ENCODE data around the gene NOX3.

The NOX3 gene

DNA sequence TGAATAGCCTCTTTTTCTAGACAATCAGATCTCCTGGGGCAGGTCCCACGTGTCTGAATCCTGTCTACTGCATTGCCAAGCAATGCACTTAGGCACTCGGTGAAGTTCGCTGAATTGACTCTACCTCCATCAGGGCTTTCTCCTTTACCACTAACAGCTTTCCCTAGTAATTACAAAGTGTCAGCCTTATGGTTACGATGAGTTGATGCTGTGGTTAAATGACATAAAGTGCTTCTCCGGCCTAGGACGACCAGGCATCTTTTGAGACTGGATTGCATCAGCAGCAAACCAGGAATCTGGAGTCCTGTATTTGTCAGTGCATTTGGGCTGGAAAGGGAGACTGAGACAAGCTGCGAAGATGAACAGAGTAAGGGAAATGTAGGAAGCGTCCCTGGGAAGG, 21.5 kb downstream of the NOX3 start:
- H3K36me3 Mint-ChIP-seq (ENCODE audit: low read depth): no peaks in the 10 kb centered on the region
- peaks cover 2% of the 10 kb centered on the region for H3K4me1 Mint-ChIP-seq (ENCODE audit: low read depth)
- no peak overlapping the region for H3K27ac Mint-ChIP-seq
- H3K27me3 Mint-ChIP-seq (ENCODE audit: low read depth): no peaks in the 10 kb centered on the region
- H3K4me3 Mint-ChIP-seq: no peak overlapping the region
- H3K9me3 Mint-ChIP-seq: peaks cover 5% of the 10 kb centered on the region

- peaks cover 2% of the 10 kb centered on the region for H3K4me1 Mint-ChIP-seq (ENCODE audit: low read depth)
- no peaks in the 10 kb centered on the region for H3K36me3 Mint-ChIP-seq (ENCODE audit: low read depth)
- H3K27ac Mint-ChIP-seq: no peak overlapping the region
- no peak overlapping the region for H3K4me3 Mint-ChIP-seq
- H3K9me3 Mint-ChIP-seq: peaks cover 5% of the 10 kb centered on the region
- no peaks in the 10 kb centered on the region for H3K27me3 Mint-ChIP-seq (ENCODE audit: low read depth)
These were observed 23.3 kb downstream of the NOX3 start for GRCh38 chr6:155432293-155432692.

DNA sequence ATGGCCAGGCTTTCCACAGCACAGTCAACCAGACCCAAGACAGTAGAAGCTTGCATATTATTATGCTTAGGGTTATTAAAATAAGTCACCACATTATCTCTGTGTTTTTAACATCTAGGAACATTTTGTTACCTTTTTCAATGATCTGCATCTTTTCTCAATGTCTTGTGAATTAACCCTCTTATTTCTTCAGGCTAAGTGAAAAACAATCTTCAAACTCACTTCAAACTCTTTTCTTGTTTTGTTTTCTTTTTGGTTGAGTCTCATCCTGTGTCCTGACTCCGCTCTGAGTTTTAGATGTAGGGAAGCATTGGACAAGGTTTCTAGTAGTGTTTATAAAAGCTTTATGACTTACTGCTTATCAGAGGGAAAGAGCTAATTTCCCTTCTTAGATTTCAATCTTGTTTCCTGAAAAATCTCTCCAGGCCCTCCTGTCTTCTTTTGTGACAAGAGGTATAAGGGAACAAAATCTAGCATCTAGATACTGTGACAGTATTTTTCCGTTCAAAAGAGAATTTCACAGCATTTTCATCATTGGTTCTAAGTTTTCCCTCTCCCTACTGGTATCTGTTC, 26.2 kb downstream of the NOX3 start:
- H3K4me1 Mint-ChIP-seq (ENCODE audit: low read depth): peaks cover 4% of the 10 kb centered on the region
- no peak overlapping the region for H3K27ac Mint-ChIP-seq

DNA sequence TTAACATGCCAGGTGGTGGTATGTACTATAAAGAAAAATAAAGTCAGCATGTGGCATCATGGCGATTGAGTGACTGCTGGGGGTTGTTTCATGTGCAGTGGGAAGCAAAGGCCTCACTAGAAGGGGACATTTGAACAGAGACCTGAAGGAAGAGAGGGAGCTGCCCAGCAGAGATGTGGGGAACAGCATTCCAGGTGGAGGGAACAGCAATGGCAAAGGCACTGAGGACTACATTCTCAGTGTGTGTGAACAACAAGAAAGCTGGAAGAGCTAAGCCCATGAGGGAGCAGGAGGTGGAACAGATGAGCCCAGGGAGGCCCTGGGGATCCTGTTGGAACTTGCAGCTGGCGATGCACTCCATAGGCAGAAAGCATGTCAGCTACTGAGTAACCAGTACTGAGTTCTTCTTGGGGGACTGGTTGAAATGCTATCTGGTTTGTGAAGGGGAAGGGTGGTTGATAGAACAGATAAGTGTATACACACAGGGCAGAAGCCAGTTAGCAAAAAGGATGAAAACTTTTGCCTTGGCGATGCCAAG, 29.2 kb downstream of the NOX3 start:
- no peaks in the 10 kb centered on the region for H3K27me3 Mint-ChIP-seq (ENCODE audit: low read depth)
- no peak overlapping the region for H3K4me3 Mint-ChIP-seq
- H3K9me3 Mint-ChIP-seq: no peaks in the 10 kb centered on the region
- no peak overlapping the region for H3K27ac Mint-ChIP-seq
- H3K36me3 Mint-ChIP-seq (ENCODE audit: low read depth): peaks cover 1% of the 10 kb centered on the region
- H3K4me1 Mint-ChIP-seq (ENCODE audit: low read depth): peaks cover 4% of the 10 kb centered on the region

More for the DNA sequence above, 26.2 kb downstream of the NOX3 start:
- Mint-ChIP-seq H3K9me3 (no peaks in the 10 kb centered on the region), H3K36me3 (ENCODE audit: low read depth) (peaks cover 1% of the 10 kb centered on the region), H3K4me3 (no peak overlapping the region), H3K27me3 (ENCODE audit: low read depth) (no peaks in the 10 kb centered on the region)

DNA sequence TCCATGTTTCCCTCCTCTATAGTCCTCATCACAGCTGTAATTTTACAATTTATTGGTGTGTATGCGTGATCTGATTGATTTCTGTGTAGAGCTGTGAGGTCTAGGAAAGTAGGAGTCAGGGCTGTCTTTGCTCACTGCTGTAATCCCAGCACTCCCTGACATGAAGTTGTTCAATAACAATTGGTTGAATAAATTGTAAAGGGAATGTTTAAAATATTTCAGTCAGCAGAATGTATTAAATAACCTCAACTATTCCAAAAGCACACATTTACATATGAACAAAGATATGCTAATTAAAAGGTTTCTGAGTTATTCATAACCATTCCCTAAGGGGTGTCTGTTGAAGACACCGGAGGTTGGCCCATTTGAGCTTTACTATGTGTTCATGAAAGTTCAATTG, 31.5 kb downstream of the NOX3 start:
- Mint-ChIP-seq H3K27ac (no peak overlapping the region), H3K36me3 (ENCODE audit: low read depth) (peaks cover 6% of the 10 kb centered on the region)

GRCh38 chr6:155422635-155423034, 33.0 kb downstream of the NOX3 start:
- Mint-ChIP-seq H3K4me1 (ENCODE audit: low read depth) (peaks cover 31% of the 10 kb centered on the region), H3K36me3 (ENCODE audit: low read depth) (peaks cover 8% of the 10 kb centered on the region), H3K9me3 (no peaks in the 10 kb centered on the region)

More for the DNA sequence above, 31.5 kb downstream of the NOX3 start:
- Mint-ChIP-seq H3K4me1 (ENCODE audit: low read depth) (peaks cover 16% of the 10 kb centered on the region), H3K4me3 (no peak overlapping the region), H3K9me3 (no peaks in the 10 kb centered on the region), H3K27me3 (ENCODE audit: low read depth) (no peaks in the 10 kb centered on the region)

GRCh38 chr6:155420492-155420891, 35.1 kb downstream of the NOX3 start:
- Mint-ChIP-seq H3K27me3 (ENCODE audit: low read depth) (no peaks in the 10 kb centered on the region), H3K9me3 (no peaks in the 10 kb centered on the region), H3K36me3 (ENCODE audit: low read depth) (peaks cover 6% of the 10 kb centered on the region), H3K4me3 (no peak overlapping the region), H3K27ac (peak overlapping the region; percentile 73), H3K4me1 (ENCODE audit: low read depth) (peaks cover 34% of the 10 kb centered on the region)

More at GRCh38 chr6:155422635-155423034, 33.0 kb downstream of the NOX3 start:
- no peak overlapping the region for H3K27ac Mint-ChIP-seq
- H3K27me3 Mint-ChIP-seq (ENCODE audit: low read depth): no peaks in the 10 kb centered on the region
- no peak overlapping the region for H3K4me3 Mint-ChIP-seq

DNA sequence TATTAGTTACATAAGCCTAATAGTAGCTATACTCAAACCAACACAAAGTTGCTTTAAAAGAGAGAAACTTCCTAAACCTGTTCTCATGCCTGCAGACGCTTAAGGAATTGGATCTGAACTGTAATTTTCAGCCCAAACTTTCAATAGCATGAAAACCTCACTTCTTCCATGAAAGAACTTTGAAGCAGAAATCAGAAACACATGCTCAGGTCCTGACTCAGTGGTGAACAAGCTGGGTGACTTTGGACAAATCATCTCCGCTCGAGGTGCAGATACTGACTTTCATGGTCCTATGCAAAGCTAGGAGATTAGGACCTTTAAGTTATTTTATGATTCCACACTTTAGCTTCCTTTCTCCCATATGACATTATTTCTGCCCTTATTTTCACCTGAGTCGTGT, 36.5 kb downstream of the NOX3 start:
- Mint-ChIP-seq H3K4me3 (peak overlapping the region; percentile 88), H3K9me3 (no peaks in the 10 kb centered on the region), H3K27ac (peak overlapping the region; percentile 100), H3K4me1 (ENCODE audit: low read depth) (peaks cover 34% of the 10 kb centered on the region), H3K36me3 (ENCODE audit: low read depth) (peaks cover 6% of the 10 kb centered on the region), H3K27me3 (ENCODE audit: low read depth) (no peaks in the 10 kb centered on the region)

DNA sequence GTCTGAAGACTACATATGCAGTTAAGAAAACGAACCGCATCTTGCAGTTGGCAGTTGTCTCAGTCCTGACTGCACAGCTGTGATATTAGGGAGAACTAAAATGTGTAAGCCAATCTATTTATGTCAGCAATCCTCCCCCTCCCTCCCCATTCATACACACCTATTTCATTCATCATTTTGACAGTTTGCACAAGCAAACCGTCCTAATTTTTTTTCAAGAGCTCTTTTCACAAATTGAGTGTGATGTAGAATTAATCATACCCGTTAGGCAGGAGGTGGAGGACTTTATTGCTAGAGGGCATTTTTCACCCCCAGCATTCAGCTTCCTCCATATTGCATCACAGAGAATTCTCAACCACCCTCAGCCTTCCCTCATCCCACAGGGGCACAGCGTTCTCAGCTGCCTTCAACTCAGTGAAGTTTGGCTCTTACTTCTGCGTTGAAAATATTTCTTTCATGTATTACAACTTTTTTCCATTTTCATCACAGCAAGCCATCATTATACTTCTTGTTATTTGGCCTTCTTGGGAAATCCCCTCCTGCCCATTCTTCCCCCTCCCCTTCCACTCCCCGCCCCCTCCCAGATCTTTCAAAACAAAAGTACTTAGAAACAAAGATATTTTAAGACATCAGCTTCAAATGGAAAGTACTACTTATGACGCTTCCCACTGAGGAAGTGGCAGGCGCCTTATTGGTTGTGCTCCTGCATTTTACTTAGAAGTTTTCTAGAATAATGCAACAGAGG, 37.5 kb downstream of the NOX3 start:
- Mint-ChIP-seq H3K27ac (peak overlapping the region; percentile 100), H3K9me3 (no peaks in the 10 kb centered on the region), H3K4me3 (peak overlapping the region; percentile 88)

DNA sequence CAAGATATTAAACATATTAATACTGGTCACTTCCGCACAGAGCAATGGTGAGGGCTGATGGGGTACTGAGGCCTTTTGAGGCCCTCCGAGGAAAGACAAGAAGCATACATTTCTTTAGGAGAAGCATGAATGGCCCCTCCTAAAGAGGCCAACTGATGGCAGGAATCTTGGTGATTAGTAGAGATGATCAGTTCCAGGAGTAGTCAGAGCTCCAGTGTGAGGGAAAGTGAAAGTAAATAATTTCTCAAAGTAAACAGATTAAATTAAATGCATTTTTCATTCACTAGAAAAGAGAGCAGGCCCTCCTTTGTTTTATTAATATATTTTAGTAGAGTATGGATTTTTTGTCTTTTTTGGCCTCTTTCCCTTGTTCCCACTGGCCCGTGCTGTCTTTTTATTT, 38.2 kb downstream of the NOX3 start:
- peaks cover 6% of the 10 kb centered on the region for H3K36me3 Mint-ChIP-seq (ENCODE audit: low read depth)
- peak overlapping the region; percentile 100 for H3K27ac Mint-ChIP-seq
- peaks cover 34% of the 10 kb centered on the region for H3K4me1 Mint-ChIP-seq (ENCODE audit: low read depth)
- no peaks in the 10 kb centered on the region for H3K9me3 Mint-ChIP-seq
- H3K4me3 Mint-ChIP-seq: peak overlapping the region; percentile 88
- no peaks in the 10 kb centered on the region for H3K27me3 Mint-ChIP-seq (ENCODE audit: low read depth)

More for the DNA sequence above, 37.5 kb downstream of the NOX3 start:
- Mint-ChIP-seq H3K36me3 (ENCODE audit: low read depth) (peaks cover 6% of the 10 kb centered on the region), H3K4me1 (ENCODE audit: low read depth) (peaks cover 34% of the 10 kb centered on the region), H3K27me3 (ENCODE audit: low read depth) (no peaks in the 10 kb centered on the region)

DNA sequence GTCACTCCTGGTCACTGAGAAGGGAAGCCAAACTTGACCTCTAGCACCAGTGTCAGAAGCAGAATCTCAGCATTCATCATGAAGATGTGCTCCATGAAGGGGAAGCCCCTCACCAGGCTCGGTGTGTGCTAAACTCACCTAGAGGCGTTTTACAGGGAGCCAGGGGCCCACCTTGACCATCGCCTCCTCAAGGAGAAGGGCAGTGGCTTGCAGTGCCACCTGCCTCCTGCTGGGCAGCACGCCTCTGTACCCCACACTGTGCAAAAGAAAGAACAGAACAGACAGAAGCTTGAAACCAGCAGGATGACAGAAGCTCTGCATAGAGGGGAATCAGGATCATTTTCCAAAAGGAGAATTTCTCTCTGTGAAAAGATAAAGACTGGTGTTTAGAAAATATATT, 39.7 kb downstream of the NOX3 start:
- Mint-ChIP-seq H3K27ac (no peak overlapping the region), H3K9me3 (no peaks in the 10 kb centered on the region), H3K36me3 (ENCODE audit: low read depth) (peaks cover 6% of the 10 kb centered on the region), H3K4me3 (no peak overlapping the region), H3K4me1 (ENCODE audit: low read depth) (peaks cover 34% of the 10 kb centered on the region), H3K27me3 (ENCODE audit: low read depth) (no peaks in the 10 kb centered on the region)

GRCh38 chr6:155414049-155414448, 41.6 kb downstream of the NOX3 start:
- H3K27me3 Mint-ChIP-seq (ENCODE audit: low read depth): no peaks in the 10 kb centered on the region
- no peaks in the 10 kb centered on the region for H3K9me3 Mint-ChIP-seq
- H3K27ac Mint-ChIP-seq: no peak overlapping the region
- peaks cover 19% of the 10 kb centered on the region for H3K4me1 Mint-ChIP-seq (ENCODE audit: low read depth)
- no peak overlapping the region for H3K4me3 Mint-ChIP-seq
- peaks cover 2% of the 10 kb centered on the region for H3K36me3 Mint-ChIP-seq (ENCODE audit: low read depth)

GRCh38 chr6:155412335-155412734, 43.3 kb downstream of the NOX3 start:
- Mint-ChIP-seq H3K9me3 (no peaks in the 10 kb centered on the region), H3K4me3 (no peak overlapping the region), H3K36me3 (ENCODE audit: low read depth) (no peaks in the 10 kb centered on the region), H3K27me3 (ENCODE audit: low read depth) (no peaks in the 10 kb centered on the region), H3K27ac (no peak overlapping the region), H3K4me1 (ENCODE audit: low read depth) (peaks cover 2% of the 10 kb centered on the region)

DNA sequence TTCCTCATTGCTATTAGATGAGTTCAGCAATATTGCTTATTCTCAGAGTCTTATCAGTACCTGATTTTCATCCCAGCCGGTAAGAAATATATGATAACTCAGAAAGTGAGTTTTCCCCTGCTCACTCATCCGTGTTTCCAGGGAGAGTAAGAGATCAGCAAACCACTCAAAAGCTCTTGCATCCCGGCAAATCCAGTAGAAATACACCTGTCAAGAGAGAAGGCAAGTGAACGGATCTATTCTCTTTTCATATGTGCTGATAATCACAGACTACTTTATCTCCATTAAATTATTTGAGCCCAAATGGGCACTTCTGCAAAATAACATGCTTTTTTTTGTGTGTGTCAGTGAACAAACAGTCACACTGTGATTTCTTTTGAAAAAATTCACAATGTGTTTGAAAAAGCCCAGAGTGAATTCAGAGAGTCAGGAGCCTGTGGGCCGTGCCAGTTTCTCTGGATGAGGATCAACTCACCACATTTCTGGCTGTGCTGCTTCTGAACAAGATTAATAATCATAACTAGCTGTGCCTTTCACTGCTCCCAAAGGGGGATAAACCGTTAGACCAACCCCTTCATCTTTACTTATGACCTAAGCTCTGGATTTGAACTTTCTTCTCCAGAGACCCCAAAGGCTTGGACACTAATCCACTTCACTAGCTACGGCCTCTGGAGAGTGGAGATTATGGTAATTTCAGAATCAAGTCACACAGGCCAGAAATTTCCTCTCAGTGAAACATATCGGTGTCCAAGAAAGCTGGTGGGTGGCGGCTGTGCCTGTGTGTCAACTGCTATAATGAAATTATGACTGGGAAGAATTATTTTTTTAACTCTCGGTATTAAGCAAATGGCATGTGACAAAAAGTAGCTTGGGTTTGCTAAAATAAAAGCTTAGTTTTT, 44.2 kb downstream of the NOX3 start:
- no peak overlapping the region for H3K4me3 Mint-ChIP-seq
- H3K27me3 Mint-ChIP-seq (ENCODE audit: low read depth): no peaks in the 10 kb centered on the region
- no peaks in the 10 kb centered on the region for H3K9me3 Mint-ChIP-seq
- H3K27ac Mint-ChIP-seq: no peak overlapping the region
- H3K36me3 Mint-ChIP-seq (ENCODE audit: low read depth): no peaks in the 10 kb centered on the region
- H3K4me1 Mint-ChIP-seq (ENCODE audit: low read depth): no peaks in the 10 kb centered on the region

Measured in T-helper 1 cell treated with Interleukin-12 subunit alpha and Interleukin-12 subunit beta and Interleukin-4 antibody, amounts not matched to agents 30 μg/mL and 1 μg/mL, for 36 hours (primary cell).